A549 (cell line): ENCODE data around the gene RNF141. TPM values are rescaled to one million over a fixed set of nuclear protein-coding genes. Genes with fewer than 3 reads are reported as not detected.

Experiments used
- ATAC-seq, 2 experiments: fragments of 200-7000 bp in 1 of 2; fragments of >200 bp in 1 of 2; cut with Nextera tagmentation in 1 of 2; cut with Tn5 transposase in 1 of 2; 3 replicates each; pipeline versions ENCODE4 v1.8.0 to v1.9.1; 2018 to 2020; ENCODE audit warnings: mild to moderate bottlenecking in 1 of 2, moderate library complexity in 1 of 2
- CTCF ChIA-PET: fragments of 300-600 bp; sonication (Branson Sonifier 250); formaldehyde crosslinking; extraction: SDS; loops from one replicate; lab custom pipeline; 2021; ENCODE audit warnings: antibody characterized with exemption, inconsistent platforms; lab: Yijun Ruan, JAX
- POLR2A ChIA-PET: fragments of 350-600 bp; formaldehyde crosslinking; extraction: SDS; loops from one replicate; lab custom pipeline; 2021; ENCODE audit warnings: antibody characterized with exemption, inconsistent platforms; lab: Yijun Ruan, JAX
- DNase-seq, 2 experiments: peaks; one replicate each; pipeline versions ENCODE4 v3.0.0 to v3.0.0-alpha.2; 2011 to 2016; ENCODE audit warnings: low read depth in 1 of 2, low spot score in 1 of 2
- FAIRE-seq: peaks from 2 replicates; lab custom pipeline; 2011; peaks lifted over from hg19 to GRCh38; lab: Jason Lieb, UNC
- H3K27ac ChIP-seq, 2 experiments: fragments of >200 bp; sonication (Bioruptor Twin); formaldehyde crosslinking; 3 replicates each; pipeline ENCODE4 v1.5.1; 2016 to 2017
- H3K4me1 ChIP-seq: fragments of >200 bp; sonication (Bioruptor Twin); formaldehyde crosslinking; 3 replicates; pipeline ENCODE4 v1.6.1; 2016
- H3K4me2 ChIP-seq: fragments of >200 bp; sonication (Bioruptor Twin); formaldehyde crosslinking; 3 replicates; pipeline ENCODE4 v1.6.1; 2016
- H3K4me3 ChIP-seq: fragments of >200 bp; sonication (Bioruptor Twin); formaldehyde crosslinking; 3 replicates; pipeline ENCODE4 v1.5.1; 2016
- H3K9me3 ChIP-seq: fragments of >200 bp; sonication (Bioruptor Twin); formaldehyde crosslinking; 3 replicates; pipeline ENCODE4 v1.6.1; 2016
- ATOH8 ChIP-seq: fragments of 250-450 bp; sonication (Bioruptor Pico); IDR thresholded peaks from 2 replicates; pipeline ENCODE4 v1.5.0; 2020; ENCODE audit warnings: low read depth, mild to moderate bottlenecking, moderate library complexity
- BCL3 ChIP-seq: fragments of >200 bp; sonication (Bioruptor Twin); formaldehyde crosslinking; IDR thresholded peaks from 3 replicates; pipeline ENCODE4 v1.6.1; 2016
- CTCF ChIP-seq: fragments of >200 bp; sonication (Bioruptor Twin); formaldehyde crosslinking; IDR thresholded peaks from 3 replicates; pipeline ENCODE4 v1.5.1; 2016
- EHF ChIP-seq: fragments of 250-450 bp; sonication (Bioruptor Pico); IDR thresholded peaks from 2 replicates; pipeline ENCODE4 v1.5.0; 2020; ENCODE audit warnings: mild to moderate bottlenecking
- ELK1 ChIP-seq: fragments of 150-350 bp; IDR thresholded peaks from 2 replicates; pipeline ENCODE4 v1.6.1; 2014; ENCODE audit warnings: low read depth, mild to moderate bottlenecking, low read length
- FOSL2 ChIP-seq, 2 experiments: fragments of 450-650 bp in 1 of 2; fragments of >200 bp in 1 of 2; sonication (Bioruptor Twin) in 1 of 2; formaldehyde crosslinking; IDR thresholded peaks; 2 replicates each; pipeline versions ENCODE4 v1.5.0 to v1.6.1; 2016 to 2020; ENCODE audit warnings: mild to moderate bottlenecking in 1 of 2, moderate library complexity in 1 of 2
- FOXS1 ChIP-seq: fragments of 250-450 bp; sonication (Bioruptor Pico); IDR thresholded peaks from 2 replicates; pipeline ENCODE4 v1.5.0; 2020; ENCODE audit warnings: mild to moderate bottlenecking, moderate library complexity
- HDAC2 ChIP-seq: fragments of 200-600 bp; sonication (generic); IDR thresholded peaks from 2 replicates; pipeline ENCODE4 v1.6.1; 2016
- HEYL ChIP-seq: fragments of 250-450 bp; sonication (Bioruptor Pico); IDR thresholded peaks from 2 replicates; pipeline ENCODE4 v1.8.0; 2021; ENCODE audit warnings: mild to moderate bottlenecking, moderate library complexity
- HOXB13 ChIP-seq: fragments of 250-450 bp; sonication (Bioruptor Pico); IDR thresholded peaks from 2 replicates; pipeline ENCODE4 v1.5.0; 2020; ENCODE audit warnings: low read depth, mild to moderate bottlenecking, moderate library complexity
- MAFK ChIP-seq: fragments of 450-650 bp; IDR thresholded peaks from 2 replicates; pipeline ENCODE4 v1.6.1; 2014; ENCODE audit not compliant: partially characterized antibody
- MAX ChIP-seq: IDR thresholded peaks from 2 replicates; pipeline ENCODE4 v1.6.1; 2012
- MYC ChIP-seq: IDR thresholded peaks from 2 replicates; pipeline ENCODE4 v1.6.1; 2012; ENCODE audit warnings: mild to moderate bottlenecking, inconsistent platforms, low read length, improper control_type of control experiment, borderline replicate concordance
- NFE2L2 ChIP-seq: fragments of 150-350 bp; conservative IDR thresholded peaks from 2 replicates; pipeline ENCODE4 v1.6.1; 2014; ENCODE audit warnings: low read length
- NR3C1 ChIP-seq: fragments of >200 bp; sonication (Bioruptor Twin); formaldehyde crosslinking; IDR thresholded peaks from 3 replicates; pipeline ENCODE4 v1.6.1; 2017
- POLR2AphosphoS2 ChIP-seq: conservative IDR thresholded peaks from 2 replicates; pipeline ENCODE4 v1.6.1; 2012; ENCODE audit warnings: low read length, improper control_type of control experiment, inconsistent platforms
- RAD21 ChIP-seq, 2 experiments: fragments of >200 bp in 1 of 2; sonication (Bioruptor Twin) in 1 of 2; formaldehyde crosslinking in 1 of 2; IDR thresholded peaks in 1 of 2; conservative IDR thresholded peaks in 1 of 2; 2 replicates in 1 of 2; 3 replicates in 1 of 2; pipeline ENCODE4 v1.6.1; 2012 to 2018; ENCODE audit warnings: inconsistent platforms in 1 of 2
- RNF2 ChIP-seq: fragments of 200-600 bp; sonication (generic); IDR thresholded peaks from 2 replicates; pipeline ENCODE4 v1.6.1; 2016; ENCODE audit warnings: low read depth, mild to moderate bottlenecking, antibody characterized with exemption, moderate library complexity, borderline replicate concordance
- USF2 ChIP-seq: fragments of 450-650 bp; IDR thresholded peaks from 2 replicates; pipeline ENCODE4 v1.6.1; 2014; ENCODE audit warnings: antibody characterized with exemption
- WGBS: methylation state at CpG from one replicate; pipeline ENCODE4 v1.1.6; 2017; ENCODE audit errors: missing lambda C conversion rate; 5-methylcytosine and 5-hydroxymethylcytosine counted together
- polyA plus RNA-seq, 4 experiments: library from polyadenylated mRNA; depleted of rRNA in 3 of 4; stranded (reverse); fragments of >200 nt; fragmentation: RNase III in 1 of 4; extraction: RNeasy Plus Mini Kit Qiagen cat#74134 plus additional on column Dnase treatment in 1 of 4; gene quantifications; 2 replicates in 3 of 4; 3 replicates in 1 of 4; pipeline ENCODE4 v1.2.3, GENCODE V29; 2011 to 2017

The RNF141 gene
- polyA plus RNA-seq, 2 of the 4 experiments (the other 2 are of a cell fraction): 16.8 to 33.3 TPM

GRCh38 chr11:10496296-10496936 lies 44.6 kb downstream of the RNF141 start (continued):
- TF ChIP-seq RAD21 (conservative IDR thresholded peaks at IDR 0.05 in 1 of 2, IDR thresholded peaks at IDR 0.05 in 1 of 2) (no peak), FOXS1 (CRISPR knock-in tag) (no peak), HOXB13 (CRISPR knock-in tag) (no peak)
- TF ChIP-seq, all 56 proteins: peak for 0

GRCh38 chr11:10495464-10495786 lies 45.6 kb downstream of the RNF141 start:
- peaks cover 11% of the 10 kb centered on the region for H3K4me1 ChIP-seq
- ChIA-PET CTCF (interaction anchor here (0.6 to 1.2 kb wide), 2 partner anchors 8 to 129 kb away, joined by 3 to 4 read pairs; no protein-coding TSS in a partner anchor), POLR2A (no interaction called here)
- no peak for DNase-seq
- no peaks in the 10 kb centered on the region for H3K9me3 ChIP-seq
- no peak for FAIRE-seq
- WGBS: 87% methylated on average over 8 of the region's 8 CpGs
- H3K4me2 ChIP-seq: no peak overlapping the region
- ATAC-seq: no peak
- H3K4me3 ChIP-seq: no peak overlapping the region
- TF ChIP-seq FOSL2 (IDR thresholded peaks at IDR 0.05): no peak
- no peak for TF ChIP-seq FOSL2 (CRISPR knock-in tag; IDR thresholded peaks at IDR 0.05)
- TF ChIP-seq RAD21 (conservative IDR thresholded peaks at IDR 0.05 in 1 of 2, IDR thresholded peaks at IDR 0.05 in 1 of 2): no peak
- TF ChIP-seq EHF: no peak
- TF ChIP-seq ELK1: no peak
- TF ChIP-seq ATOH8 (CRISPR knock-in tag): no peak
- no peak for TF ChIP-seq CTCF
- TF ChIP-seq USF2: no peak
- no peak for TF ChIP-seq BCL3
- no peak for TF ChIP-seq RNF2
- TF ChIP-seq MYC: no peak
- TF ChIP-seq HDAC2: no peak
- TF ChIP-seq NFE2L2: no peak
- TF ChIP-seq HEYL: no peak
- no peak for TF ChIP-seq MAFK
- TF ChIP-seq NR3C1: no peak
- TF ChIP-seq POLR2AphosphoS2: no peak
- no peak for TF ChIP-seq MAX
- TF ChIP-seq, all 56 proteins: peak for 0
- no peak overlapping the region for H3K27ac ChIP-seq
